GM18499 (cell line): ENCODE data around the gene ATF2.

Experiments used
- ATAC-seq: cut with Tn5 transposase; IDR thresholded peaks from one replicate; pipeline ENCODE4 v1.9.1; 2021; ENCODE audit warnings: moderate number of reproducible peaks; ENCODE audit not compliant: insufficient read depth, unreplicated experiment

ATF2 gene

GRCh38 chr2:175035806-175036205 lies 132.2 kb downstream of the ATF2 start:
- no peak for ATAC-seq

- ATAC-seq: no peak
These were observed 133.3 kb downstream of the ATF2 start for GRCh38 chr2:175034716-175035115.

GRCh38 chr2:175030380-175031271 lies 137.4 kb downstream of the ATF2 start:
- ATAC-seq: no peak

- no peak for ATAC-seq
These were observed 140.2 kb downstream of the ATF2 start for GRCh38 chr2:175027755-175028154.

- ATAC-seq: no peak
These were observed 141.6 kb downstream of the ATF2 start for GRCh38 chr2:175026385-175026784.

GRCh38 chr2:175025946-175026345 lies 142.1 kb downstream of the ATF2 start:
- ATAC-seq: no peak

- no peak for ATAC-seq
These were observed 142.8 kb downstream of the ATF2 start for GRCh38 chr2:175025233-175025632.

GRCh38 chr2:175022923-175023322 lies 145.1 kb downstream of the ATF2 start:
- no peak for ATAC-seq
